CD14-positive monocyte (primary cell): ENCODE data around the gene IL1F10. TPM values are rescaled to one million over a fixed set of nuclear protein-coding genes. Genes with fewer than 3 reads are reported as not detected.

ENCODE experiments used
- DNase-seq, 3 donors: peaks; one replicate each; pipeline ENCODE4 v3.0.0-alpha.2; 2011 to 2022
- H2AFZ ChIP-seq: 2 replicates; pipeline ENCODE4 v1.6.0; 2012; ENCODE audit warnings: mild to moderate bottlenecking, low read depth, low read length, inconsistent platforms; ENCODE audit not compliant: insufficient read depth, poor library complexity, severe bottlenecking
- H3K27ac ChIP-seq, 2 donors: 1 replicate in 1 of 2; 2 replicates in 1 of 2; pipeline ENCODE4 v1.5.1; 2012 to 2013; ENCODE audit warnings: low read length in 2 of 2, control low read depth in 1 of 2, inconsistent platforms in 1 of 2, low read depth in 1 of 2, mild to moderate bottlenecking in 1 of 2
- H3K27me3 ChIP-seq, 2 donors: one replicate each; pipeline versions ENCODE4 v1.6.0 to v1.6.1; 2011 to 2013; ENCODE audit warnings: low read length in 2 of 2; ENCODE audit not compliant: control insufficient read depth in 2 of 2, insufficient read depth in 2 of 2
- H3K36me3 ChIP-seq, 2 donors: replicated peaks in 1 of 2; 1 replicate in 1 of 2; 2 replicates in 1 of 2; pipeline versions ENCODE4 v1.5.1 to v1.6.1; 2012 to 2013; ENCODE audit warnings: low read length in 2 of 2, control low read depth in 1 of 2, inconsistent platforms in 1 of 2, mild to moderate bottlenecking in 1 of 2; ENCODE audit not compliant: insufficient read depth in 2 of 2, control insufficient read depth in 1 of 2
- H3K4me1 ChIP-seq, 2 donors: 1 replicate in 1 of 2; 2 replicates in 1 of 2; pipeline versions ENCODE4 v1.5.1 to v1.6.1; 2012 to 2013; ENCODE audit warnings: low read length in 2 of 2, control low read depth in 1 of 2, inconsistent platforms in 1 of 2, mild to moderate bottlenecking in 1 of 2, moderate library complexity in 1 of 2; ENCODE audit not compliant: insufficient read depth in 2 of 2, control insufficient read depth in 1 of 2
- H3K4me2 ChIP-seq: replicated peaks from 2 replicates; pipeline ENCODE3; 2012; ENCODE audit warnings: low read length, moderate library complexity, mild to moderate bottlenecking; ENCODE audit not compliant: poor library complexity, severe bottlenecking; ENCODE audit errors: extremely low read depth
- H3K4me3 ChIP-seq, 3 experiments: fragments of 200-600 bp in 1 of 3; sonication (generic) in 1 of 3; replicated peaks in 1 of 3; 1 replicate in 2 of 3; 2 replicates in 1 of 3; pipeline ENCODE4 v1.5.1; 2011 to 2013; ENCODE audit warnings: low read length in 3 of 3, mild to moderate bottlenecking in 3 of 3, control low read depth in 2 of 3, low read depth in 2 of 3, inconsistent platforms in 1 of 3, moderate library complexity in 1 of 3
- H3K79me2 ChIP-seq: 2 replicates; pipeline ENCODE4 v1.6.0; 2012; ENCODE audit warnings: mild to moderate bottlenecking, control low read depth, inconsistent platforms, low read length, moderate library complexity; ENCODE audit not compliant: insufficient read depth
- H3K9ac ChIP-seq: 2 replicates; pipeline ENCODE4 v1.6.0; 2017; ENCODE audit warnings: low read length, mild to moderate bottlenecking; ENCODE audit not compliant: insufficient read depth, poor library complexity, severe bottlenecking
- H3K9me3 ChIP-seq, 2 donors: replicated peaks in 1 of 2; 1 replicate in 1 of 2; 2 replicates in 1 of 2; pipeline versions ENCODE4 v1.5.1 to v1.6.1; 2012 to 2013; ENCODE audit warnings: low read length in 2 of 2, control low read depth in 1 of 2; ENCODE audit not compliant: control insufficient read depth in 1 of 2, insufficient read depth in 1 of 2
- H4K20me1 ChIP-seq: 2 replicates; pipeline ENCODE4 v1.6.0; 2012; ENCODE audit warnings: mild to moderate bottlenecking, low read length, control low read depth, moderate library complexity; ENCODE audit not compliant: insufficient read depth
- H3K27ac Mint-ChIP-seq, 7 donors: one replicate each; pipeline ENCODE4 v1.8.0; 2020; ENCODE audit warnings: mild to moderate bottlenecking in 7 of 7, mixed read lengths in 7 of 7, moderate library complexity in 6 of 7, inconsistent platforms in 2 of 7
- H3K27me3 Mint-ChIP-seq, 3 donors: one replicate each; pipeline ENCODE4 v1.8.0; 2021 to 2022; ENCODE audit warnings: low read depth in 3 of 3, mild to moderate bottlenecking in 3 of 3, mixed read lengths in 3 of 3, moderate library complexity in 3 of 3, inconsistent platforms in 1 of 3
- H3K36me3 Mint-ChIP-seq, 2 donors: one replicate each; pipeline ENCODE4 v1.8.0; 2020; ENCODE audit warnings: mixed read lengths in 2 of 2, inconsistent platforms in 1 of 2, mild to moderate bottlenecking in 1 of 2
- H3K4me1 Mint-ChIP-seq: one replicate; pipeline ENCODE4 v1.8.0; 2020; ENCODE audit warnings: mild to moderate bottlenecking, mixed read lengths
- H3K4me3 Mint-ChIP-seq, 2 donors: one replicate each; pipeline ENCODE4 v1.8.0; 2020; ENCODE audit warnings: mild to moderate bottlenecking in 2 of 2, mixed read lengths in 2 of 2, moderate library complexity in 1 of 2
- H3K9me3 Mint-ChIP-seq, 7 donors: one replicate each; pipeline ENCODE4 v1.8.0; 2020 to 2022; ENCODE audit warnings: mixed read lengths in 7 of 7, mild to moderate bottlenecking in 6 of 7, moderate library complexity in 6 of 7, inconsistent platforms in 2 of 7
- WGBS: methylation state at CpG from one replicate; pipeline ENCODE4 v1.1.5; 2013; ENCODE audit warnings: missing lambda C conversion rate; ENCODE audit not compliant: insufficient coverage; 5-methylcytosine and 5-hydroxymethylcytosine counted together
- intact Hi-C, 2 donors: fragments of 100-400 bp; cut with micrococcal nuclease; formaldehyde crosslinking; loops; one replicate each; pipeline versions ENCODE4 v1.15.0 to v1.15.1; 2023
- polyA plus RNA-seq, 3 donors: library from polyadenylated mRNA; depleted of rRNA in 1 of 3; unstranded in 2 of 3; stranded (reverse) in 1 of 3; fragments of 300-500 nt in 2 of 3; fragments of >200 nt in 1 of 3; fragmentation: Illumina TruSeq in 2 of 3; gene quantifications; 1 replicate in 2 of 3; 2 replicates in 1 of 3; pipeline ENCODE4 v1.2.3, GENCODE V29; 2012 to 2021
- TF ChIP-seq, protein P1 (sequence below): fragments of 200-600 bp; IDR thresholded peaks from one replicate; pipeline ENCODE4 v1.8.0; 2022; ENCODE audit warnings: antibody characterized with exemption, mild to moderate bottlenecking

Gene IL1F10
- polyA plus RNA-seq, 3 donors, result not detected

GRCh38 chr2:113102133-113102532 is 34.4 kb downstream of the IL1F10 start:
- Mint-ChIP-seq H3K27me3 (peaks cover 0 to 7% (median 1%) of the 10 kb centered on the region in 3 donors), H3K4me1 (peaks cover 24% of the 10 kb centered on the region), H3K4me3 (no peak overlapping the region), H3K9me3 (peaks cover 5 to 14% (median 9%) of the 10 kb centered on the region in 7 donors), H3K36me3 (peaks cover 3 to 4% of the 10 kb centered on the region in 2 donors), H3K27ac (no peak overlapping the region)
- intact Hi-C loops, result no loop called here
- DNase-seq, result no peak
- Histone ChIP-seq H3K4me2 (no peak overlapping the region), H3K27me3 (no peaks in the 10 kb centered on the region), H3K4me1 (peaks cover 0 to 11% of the 10 kb centered on the region in 2 donors), H3K9ac (no peak overlapping the region), H3K79me2 (no peaks in the 10 kb centered on the region), H3K36me3 (no peaks in the 10 kb centered on the region), H4K20me1 (no peaks in the 10 kb centered on the region), H2AFZ (no peak overlapping the region), H3K4me3 (no peak overlapping the region), H3K9me3 (peaks cover 0 to 3% of the 10 kb centered on the region in 2 donors), H3K27ac (no peak overlapping the region)
- TF ChIP-seq, protein P1, sequence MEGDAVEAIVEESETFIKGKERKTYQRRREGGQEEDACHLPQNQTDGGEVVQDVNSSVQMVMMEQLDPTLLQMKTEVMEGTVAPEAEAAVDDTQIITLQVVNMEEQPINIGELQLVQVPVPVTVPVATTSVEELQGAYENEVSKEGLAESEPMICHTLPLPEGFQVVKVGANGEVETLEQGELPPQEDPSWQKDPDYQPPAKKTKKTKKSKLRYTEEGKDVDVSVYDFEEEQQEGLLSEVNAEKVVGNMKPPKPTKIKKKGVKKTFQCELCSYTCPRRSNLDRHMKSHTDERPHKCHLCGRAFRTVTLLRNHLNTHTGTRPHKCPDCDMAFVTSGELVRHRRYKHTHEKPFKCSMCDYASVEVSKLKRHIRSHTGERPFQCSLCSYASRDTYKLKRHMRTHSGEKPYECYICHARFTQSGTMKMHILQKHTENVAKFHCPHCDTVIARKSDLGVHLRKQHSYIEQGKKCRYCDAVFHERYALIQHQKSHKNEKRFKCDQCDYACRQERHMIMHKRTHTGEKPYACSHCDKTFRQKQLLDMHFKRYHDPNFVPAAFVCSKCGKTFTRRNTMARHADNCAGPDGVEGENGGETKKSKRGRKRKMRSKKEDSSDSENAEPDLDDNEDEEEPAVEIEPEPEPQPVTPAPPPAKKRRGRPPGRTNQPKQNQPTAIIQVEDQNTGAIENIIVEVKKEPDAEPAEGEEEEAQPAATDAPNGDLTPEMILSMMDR, result no peak
- no CpG with 5 or more reads among the region's 2 CpGs for WGBS

GRCh38 chr2:113103277-113103676 is 35.5 kb downstream of the IL1F10 start:
- H3K4me3 Mint-ChIP-seq, result no peak overlapping the region
- H3K36me3 Mint-ChIP-seq, result peaks cover 3 to 4% of the 10 kb centered on the region in 2 donors
- H3K4me1 Mint-ChIP-seq, result peaks cover 16% of the 10 kb centered on the region
- Histone ChIP-seq H2AFZ (no peak overlapping the region), H3K9ac (no peak overlapping the region), H3K79me2 (no peaks in the 10 kb centered on the region), H3K4me3 (no peak overlapping the region), H3K27me3 (no peaks in the 10 kb centered on the region), H3K36me3 (no peaks in the 10 kb centered on the region), H4K20me1 (no peaks in the 10 kb centered on the region), H3K9me3 (peaks cover 0 to 3% of the 10 kb centered on the region in 2 donors), H3K27ac (no peak overlapping the region), H3K4me1 (peaks cover 0 to 3% of the 10 kb centered on the region in 2 donors), H3K4me2 (no peak overlapping the region)
- WGBS, result 98% methylated on average over 4 of the region's 4 CpGs
- no peak for DNase-seq
- intact Hi-C loops, result no loop called here
- peaks cover 0 to 7% (median 5%) of the 10 kb centered on the region in 7 donors for H3K9me3 Mint-ChIP-seq
- no peak overlapping the region for H3K27ac Mint-ChIP-seq
- TF ChIP-seq, protein P1, result no peak
- H3K27me3 Mint-ChIP-seq, result peaks cover 0 to 7% (median 0%) of the 10 kb centered on the region in 3 donors
